Tongue (tissue), 2 donors: ENCODE measurements around the gene S100A4. TPM values are rescaled to one million over a fixed set of nuclear protein-coding genes. Genes with fewer than 3 reads are reported as not detected.
"Not testable (repeated sequence)": the region's sequence is repeated elsewhere in the genome, so short reads cannot be mapped to it uniquely, and the experiment has no call there.

ENCODE experiments used
- DNase-seq: peaks from one replicate; pipeline ENCODE4 v3.0.0-alpha.2; 2015
- total RNA-seq: library from RNA; depleted of rRNA; stranded (reverse); fragments of >200 nt; gene quantifications from one replicate; pipeline ENCODE4 v1.2.3, GENCODE V29; 2014

The S100A4 gene
- total RNA-seq, 1 donor from 2014 or later: 160 TPM

DNA sequence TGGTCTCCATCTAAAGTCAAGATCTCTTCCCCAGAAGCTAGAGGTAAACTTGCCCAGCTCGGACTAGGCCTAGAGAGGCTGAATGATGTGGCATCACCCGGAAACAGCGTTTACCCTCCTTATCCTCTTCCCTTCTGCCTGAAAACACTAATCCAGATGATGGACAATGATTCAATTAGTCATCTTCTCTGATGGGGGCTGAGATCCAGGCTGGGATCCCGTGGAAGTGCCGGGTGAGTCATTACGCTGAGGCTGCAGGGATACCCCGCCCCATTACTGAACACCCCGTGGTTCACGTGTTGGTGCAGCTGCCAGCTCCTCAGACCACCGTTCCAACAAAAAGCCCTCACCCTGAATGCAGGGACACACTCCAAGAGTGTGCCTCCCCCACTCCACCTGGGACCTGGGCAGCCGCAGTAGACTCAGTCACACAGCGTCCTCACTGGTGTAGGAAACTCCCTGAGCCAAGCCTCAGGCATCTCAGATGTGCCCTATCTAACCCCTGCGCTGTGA is 11.9 kb downstream of the S100A4 start:
- peak; percentile 39 for DNase-seq

DNA sequence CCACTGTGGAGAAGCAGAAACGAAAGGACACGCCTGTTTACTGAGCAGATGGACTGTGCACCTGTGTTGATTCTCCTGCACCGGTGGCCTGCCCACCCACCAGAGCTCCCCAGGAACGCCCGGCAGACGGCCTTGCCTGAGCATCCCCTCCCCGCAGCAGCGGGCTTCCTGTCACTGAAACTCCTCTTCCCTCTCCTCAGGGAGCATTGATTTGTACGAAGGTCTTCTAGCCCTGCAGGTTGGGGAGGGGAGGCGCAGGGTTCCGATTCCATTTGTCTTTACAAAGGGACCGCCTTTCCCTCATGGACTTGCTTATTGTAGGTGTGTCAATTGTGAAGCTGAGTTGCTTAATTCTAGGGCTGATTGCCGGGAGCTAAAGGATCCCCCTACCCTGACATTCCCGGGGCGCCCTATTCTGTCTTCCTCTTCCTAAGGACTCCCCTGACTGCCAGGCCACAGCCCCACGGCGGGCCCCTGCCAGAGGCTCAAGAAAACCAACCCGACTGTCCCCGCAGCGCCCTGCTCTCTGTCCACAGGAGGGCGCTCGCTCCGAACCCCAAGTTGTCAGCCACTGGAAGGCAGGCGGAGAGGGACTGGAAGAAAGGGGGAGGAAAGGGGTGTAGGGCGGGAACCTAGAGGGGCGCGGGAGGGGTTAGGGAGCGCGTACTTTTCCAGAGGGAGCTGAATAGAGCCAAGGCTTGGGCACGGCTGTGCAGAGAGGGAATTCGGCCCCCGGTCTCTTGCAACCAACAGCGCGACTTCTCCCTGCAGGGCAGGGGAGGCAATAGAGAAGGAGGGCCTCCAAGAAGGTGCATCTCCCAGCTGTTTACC is 12.6 kb downstream of the S100A4 start:
- peak; percentile 96 for DNase-seq

DNA sequence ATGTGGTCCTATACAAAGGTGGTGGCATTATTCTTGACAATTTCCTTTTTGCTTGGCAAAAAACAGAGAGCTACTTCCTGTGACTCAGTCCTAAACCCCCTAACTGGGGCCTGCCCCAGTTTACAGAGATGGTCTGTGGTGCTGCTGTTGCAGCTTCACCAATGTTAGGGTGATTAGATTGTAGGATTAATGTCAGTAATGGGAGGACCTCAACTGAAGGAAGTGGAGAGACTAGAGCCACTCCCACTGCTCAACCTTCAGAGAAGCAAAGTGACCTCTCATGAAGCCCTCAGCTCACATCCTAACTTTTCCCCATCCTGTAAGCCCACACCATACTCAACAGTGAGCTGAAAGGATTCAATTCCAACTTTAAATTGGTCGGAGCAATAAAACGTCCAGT is 13.4 kb downstream of the S100A4 start:
- no peak for DNase-seq

DNA sequence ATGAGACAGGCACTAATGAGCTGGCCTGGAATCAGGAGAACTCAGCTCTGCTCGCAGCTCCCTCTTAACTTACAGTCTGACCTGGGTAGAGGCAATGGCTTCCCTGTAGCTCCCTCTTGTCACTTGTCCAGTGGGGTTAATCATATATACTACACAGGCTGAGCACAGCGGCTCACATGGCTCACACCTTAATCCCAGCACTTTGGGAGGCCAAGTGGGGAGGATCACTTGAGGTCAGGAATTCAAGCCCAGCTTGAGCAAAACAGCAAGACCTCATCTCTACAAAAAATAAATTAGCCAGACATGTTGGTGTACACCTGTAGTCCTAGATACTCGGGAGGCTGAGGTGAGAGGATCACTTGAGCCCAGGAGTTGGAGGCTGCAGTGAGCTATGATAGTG is 14.0 kb downstream of the S100A4 start:
- no peak for DNase-seq

DNA sequence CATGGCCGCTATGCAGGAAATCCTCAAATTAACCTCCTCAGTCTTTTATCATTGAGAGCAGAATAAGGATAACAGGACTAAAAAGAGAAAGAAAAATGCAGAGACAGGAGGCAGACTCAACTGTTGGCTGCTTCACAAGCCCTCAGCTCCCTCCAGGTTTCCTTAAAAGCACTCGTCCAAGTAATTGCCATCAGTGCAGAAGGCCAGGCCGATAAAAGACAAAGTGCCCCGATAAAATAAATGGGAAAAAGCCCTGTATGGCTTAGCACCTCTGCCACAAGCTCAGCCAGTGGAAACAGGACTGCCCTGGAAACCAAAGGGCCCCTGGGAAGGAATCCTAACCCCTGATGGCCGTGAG is 17.9 kb downstream of the S100A4 start:
- DNase-seq: no peak

DNA sequence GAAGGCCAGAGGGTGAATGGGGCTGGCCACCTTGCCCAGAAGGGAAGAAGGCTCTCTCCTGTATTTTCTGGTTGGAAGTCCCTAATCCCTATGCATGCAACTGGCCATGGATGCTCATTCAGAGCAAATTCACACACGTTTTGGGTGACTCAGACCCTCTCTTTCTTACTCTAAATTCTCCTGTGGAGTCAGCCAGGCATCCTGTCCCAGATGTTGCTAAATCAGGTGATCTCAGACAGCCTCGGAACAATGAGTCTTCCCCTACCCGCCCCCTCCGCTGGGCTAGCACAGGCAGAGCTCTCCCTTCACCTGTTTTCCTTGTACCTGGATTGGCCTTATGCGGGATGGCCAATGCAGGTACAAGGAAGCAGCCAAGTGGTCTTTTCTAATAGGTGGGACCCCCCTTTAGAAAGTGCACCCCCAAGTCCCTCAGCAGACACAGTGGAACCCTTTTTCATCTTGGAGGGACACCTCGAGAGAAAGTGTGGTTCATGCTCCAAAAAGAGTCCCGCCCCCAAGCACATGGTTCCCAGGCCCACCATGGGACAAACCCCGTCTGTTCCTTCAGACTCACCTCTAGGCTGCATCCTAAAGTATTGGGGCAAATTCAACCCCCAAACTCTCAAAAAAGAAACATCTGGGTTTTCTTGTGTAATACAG is 18.5 kb downstream of the S100A4 start:
- DNase-seq: no peak

DNA sequence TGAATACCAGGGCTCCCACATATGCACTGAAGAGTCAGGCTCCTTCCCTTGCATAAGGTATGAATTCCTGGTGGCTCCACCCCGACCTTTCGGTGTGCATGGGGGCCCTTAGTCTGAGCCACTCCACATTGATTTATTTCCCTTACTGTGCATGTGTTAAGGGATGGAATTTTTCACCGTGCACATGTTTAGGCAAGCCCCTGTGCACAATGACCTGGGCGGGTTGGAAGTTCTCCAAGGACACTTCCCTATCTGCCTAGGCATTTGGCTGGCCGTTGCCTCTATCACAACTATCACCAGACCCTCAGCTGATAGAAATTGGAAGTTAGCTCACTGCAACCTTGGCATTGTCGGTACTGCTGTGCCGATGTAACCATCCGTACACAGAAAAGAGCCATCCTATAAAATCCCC is 19.5 kb downstream of the S100A4 start:
- no peak for DNase-seq

DNA sequence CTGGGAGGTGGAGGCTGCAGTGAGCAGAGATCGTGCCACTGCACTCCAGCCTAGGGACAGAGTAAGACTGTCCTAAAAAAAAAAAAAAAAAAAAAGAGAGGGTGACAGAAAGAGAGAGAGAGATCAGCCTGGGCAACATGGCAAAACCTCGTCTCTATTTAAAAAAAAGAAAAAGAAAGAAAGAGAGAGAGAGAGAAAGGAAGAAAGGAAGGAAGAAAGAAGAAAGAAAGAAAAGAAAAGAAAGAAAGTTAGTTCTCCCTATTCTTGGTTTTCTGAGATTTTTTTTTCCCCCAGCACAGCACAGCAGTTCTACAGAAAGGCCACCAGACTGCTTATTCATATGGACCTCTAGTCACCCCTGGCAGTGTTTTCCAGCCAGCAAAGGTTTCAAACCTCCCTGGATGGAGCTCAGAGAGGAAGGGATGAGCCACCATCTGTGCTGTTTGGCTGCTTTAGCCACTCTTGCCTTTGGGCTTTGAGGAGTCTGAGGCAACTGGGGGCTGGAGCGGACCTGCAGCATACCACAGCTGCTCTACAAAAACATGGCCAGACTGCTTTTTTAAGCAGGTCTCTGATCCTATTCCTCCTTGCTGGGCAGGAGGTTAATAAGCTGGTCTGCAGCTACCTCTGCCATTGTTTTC is 20.4 kb downstream of the S100A4 start:
- DNase-seq: no peak

DNA sequence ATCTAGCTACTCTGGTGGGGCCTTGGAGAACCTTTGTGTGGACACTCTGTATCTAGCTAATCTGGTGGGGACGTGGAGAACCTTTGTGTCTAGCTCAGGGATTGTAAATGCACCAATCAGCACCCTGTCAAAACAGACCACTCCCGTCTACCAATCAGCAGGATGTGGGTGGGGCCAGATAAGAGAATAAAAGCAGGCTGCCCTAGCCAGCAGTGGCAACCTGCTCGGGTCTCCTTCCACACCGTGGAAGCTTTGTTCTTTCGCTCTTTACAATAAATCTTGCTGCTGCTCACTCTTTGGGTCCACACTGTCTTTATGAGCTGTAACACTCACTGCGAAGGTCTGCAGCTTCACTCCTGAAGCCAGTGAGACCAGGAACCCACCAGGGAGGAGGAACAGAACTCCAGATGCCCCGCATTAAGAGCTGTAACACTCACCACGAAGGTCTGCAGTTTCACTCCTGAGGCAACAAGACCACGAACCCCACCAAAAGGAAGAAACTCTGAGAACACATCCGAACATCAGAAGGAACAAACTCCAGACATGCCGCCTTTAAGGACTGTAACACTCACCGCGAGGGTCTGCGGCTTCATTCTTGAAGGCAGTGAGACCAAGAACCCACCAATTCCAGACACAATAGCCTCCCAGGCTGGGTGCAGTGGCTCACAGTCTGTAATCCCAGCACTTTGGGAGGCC is 23.1 kb downstream of the S100A4 start:
- DNase-seq: not testable (repeated sequence)

DNA sequence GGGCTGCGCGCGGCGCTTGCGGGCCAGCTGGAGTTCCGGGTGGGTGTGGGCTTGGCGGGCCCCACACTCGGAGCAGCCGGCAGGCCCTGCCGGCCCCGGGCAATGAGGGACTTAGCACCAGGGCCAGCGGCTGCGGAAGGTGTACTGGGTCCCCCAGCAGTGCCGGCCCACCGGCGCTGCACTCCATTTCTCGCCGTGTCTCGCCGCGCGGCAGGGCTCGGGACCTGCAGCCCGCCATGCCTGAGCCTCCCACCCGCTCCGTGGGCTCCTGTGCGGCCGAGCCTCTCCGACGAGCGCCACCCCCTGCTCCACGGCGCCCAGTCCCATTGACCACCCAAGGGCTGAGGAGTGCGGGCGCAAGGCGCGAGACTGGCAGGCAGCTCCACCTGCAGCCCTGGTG is 23.8 kb downstream of the S100A4 start:
- DNase-seq: not testable (repeated sequence)

DNA sequence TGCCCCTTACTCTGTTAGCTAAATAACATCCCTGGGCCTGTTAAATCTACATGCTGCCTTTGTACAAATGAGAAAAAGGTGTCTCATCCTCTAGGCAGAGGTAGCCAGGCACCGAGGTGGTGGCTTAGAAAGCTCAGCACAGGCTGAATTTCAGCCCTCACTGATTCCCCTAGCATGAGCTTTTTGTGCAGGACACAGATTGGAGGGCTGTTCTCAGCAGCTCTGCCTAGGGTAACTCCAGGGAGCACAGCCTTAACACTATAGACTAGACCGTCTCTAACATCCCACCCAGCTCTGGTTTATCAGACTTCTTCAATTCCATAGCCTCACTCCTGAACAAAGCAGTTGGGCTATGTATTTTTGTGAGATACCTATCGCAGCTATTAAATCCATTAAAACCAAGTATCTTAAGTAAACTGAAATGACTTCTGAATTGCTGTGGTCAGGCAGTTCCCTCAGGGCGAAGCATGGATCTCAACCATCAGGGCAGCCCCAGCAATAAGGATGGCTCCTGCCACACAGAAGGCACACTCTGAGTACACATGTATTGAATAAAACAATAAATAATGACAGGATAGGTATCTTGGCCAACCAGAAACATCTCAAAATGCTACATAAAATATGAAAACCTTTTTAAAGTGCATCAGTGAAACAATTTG is 24.7 kb downstream of the S100A4 start:
- DNase-seq: no peak

DNA sequence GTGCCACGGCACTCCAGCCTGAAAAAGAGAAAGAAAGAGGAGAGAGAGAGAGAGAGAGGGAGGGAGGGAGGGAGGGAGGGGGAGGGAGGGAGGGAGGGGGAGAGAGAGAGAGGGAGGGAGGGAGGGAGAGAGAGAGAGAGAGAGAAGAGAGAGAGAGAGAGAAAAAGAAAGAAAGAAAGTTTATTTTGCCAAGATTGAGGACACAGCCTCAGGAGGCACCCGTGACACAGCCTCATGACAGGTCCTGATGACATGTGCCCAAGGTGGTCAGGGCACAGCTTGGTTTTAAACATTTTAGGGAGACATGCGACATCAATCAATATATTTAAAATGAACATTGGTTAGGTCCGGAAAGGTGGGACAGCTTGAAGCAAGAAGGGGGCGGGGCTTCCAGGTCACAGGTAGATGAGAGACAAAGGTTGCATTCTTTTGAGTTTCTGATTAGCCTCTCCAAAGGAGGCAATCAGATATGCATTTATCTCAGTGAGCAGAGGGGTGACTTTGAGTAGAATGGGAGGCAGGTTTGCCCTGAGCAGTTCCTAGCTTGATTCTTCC is 25.4 kb downstream of the S100A4 start:
- not testable (repeated sequence) for DNase-seq

DNA sequence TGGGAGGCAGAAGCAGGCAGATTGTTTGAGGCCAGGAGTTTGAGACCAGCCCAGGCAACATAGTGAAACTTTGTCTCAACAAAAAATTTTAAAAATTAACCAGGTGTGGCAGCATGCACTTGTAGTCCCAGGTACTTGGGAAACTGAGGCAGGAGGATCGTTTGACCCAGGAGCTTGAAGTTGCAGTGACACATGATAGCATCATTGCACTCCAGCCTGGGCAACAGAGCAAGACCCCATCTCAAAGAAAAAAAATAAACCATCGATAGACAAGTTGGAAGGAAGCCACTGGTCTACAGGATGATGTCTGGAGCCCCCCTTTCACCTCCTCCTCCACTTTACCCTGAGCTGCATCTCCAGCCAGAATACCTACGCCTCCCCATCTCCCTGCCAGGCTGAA is 26.4 kb downstream of the S100A4 start:
- no peak for DNase-seq

DNA sequence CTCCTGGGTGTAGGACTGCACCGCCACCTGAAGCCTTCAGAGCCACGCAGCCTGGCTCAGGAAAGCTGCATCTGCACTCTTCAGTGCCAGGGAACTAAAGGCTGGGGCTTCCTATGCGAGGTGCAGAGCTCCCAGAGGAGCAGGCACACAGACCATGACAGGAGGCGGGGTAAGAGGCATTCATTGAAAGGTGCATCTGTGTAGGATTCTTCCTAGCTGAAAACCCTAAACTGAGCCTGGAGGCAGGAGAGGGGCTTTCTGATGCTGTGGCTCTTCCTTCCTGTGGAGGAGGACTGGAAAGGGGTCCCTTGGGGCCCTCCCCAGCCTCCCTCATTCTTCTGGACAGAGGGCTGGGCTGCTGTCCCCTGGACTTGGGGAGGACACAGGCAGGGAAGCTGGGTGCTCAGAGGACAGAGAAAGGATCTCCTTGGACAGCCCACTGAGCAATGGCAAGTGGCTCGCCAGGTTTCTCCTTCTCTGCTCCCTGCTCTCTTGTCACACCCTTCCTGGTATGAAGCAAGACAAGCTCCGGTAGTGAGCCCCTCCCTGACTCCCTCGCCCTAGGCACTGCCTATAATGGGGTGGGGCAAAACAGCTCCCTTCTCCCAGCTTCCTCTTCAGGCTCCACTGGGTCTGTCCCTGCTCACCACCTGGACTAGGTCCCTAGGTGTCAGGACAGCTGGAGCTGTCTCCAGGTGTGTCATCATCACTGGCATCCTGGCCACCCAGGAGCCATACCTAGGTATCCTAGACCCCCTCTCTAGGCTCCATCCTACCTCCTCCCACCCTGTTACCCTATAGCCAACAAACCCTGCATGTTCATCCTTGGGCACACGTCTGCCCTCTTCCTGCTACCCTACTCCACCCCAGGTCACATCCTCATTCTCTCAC is 29.9 kb downstream of the S100A4 start:
- DNase-seq: no peak

DNA sequence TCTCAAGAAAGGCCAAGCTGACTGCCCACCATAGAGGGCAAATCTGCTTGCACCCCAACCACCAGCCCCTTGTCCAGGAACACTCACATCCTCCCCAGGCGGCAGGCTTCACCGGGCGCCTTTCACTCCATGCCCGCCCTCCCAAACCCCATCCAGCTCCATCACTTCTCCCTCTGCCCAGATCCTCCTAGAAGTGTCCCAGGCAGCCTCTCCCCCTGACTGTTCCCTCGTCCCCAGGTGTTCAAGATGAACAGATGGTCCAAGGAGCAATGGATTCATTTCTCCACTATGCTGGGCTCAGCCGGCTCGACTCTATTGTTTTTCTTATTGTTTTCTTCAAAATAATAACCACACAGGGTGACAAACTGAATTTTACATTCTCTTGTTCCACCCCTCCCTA is 31.9 kb downstream of the S100A4 start:
- DNase-seq: no peak

DNA sequence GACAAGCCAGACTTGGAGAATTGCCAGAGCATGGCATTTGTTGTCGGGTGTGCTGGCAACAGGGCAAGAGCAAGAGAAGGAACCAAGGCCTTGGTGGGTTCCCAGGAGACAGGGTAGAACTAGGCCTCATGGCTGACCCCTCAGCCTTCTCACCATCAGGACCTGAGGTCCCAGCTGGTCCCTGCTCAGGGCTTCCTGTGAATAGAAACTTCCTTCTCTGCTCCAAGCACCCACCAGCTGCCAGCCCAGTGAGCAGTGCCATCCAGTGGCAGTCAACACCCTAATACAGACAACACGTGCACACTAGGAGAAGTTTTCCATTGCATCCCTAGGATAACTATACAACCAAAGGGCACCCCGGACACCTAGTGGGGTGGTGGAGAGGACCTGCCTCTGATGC is 32.6 kb downstream of the S100A4 start:
- DNase-seq: peak; percentile 25

DNA sequence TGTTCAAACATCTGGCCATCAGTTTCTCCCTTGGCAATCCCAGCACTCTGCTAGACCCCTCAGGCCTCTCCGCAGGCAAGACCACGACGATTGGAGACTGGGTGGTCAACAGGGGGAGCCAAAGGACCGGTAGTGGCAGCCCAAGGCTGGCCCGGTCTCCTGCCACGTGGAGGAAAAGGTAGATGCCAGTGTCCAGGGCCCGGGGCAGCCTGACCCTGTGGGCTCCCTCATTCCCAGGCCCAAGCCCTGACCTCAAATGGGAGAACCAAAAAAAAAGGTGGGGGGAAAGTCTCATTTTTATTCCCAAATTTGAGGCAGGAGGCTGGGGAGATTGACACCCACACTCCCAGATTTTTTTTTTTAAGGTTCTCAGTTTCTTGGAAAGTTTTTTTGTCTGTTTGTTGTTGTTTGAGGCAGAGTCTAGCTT is 34.6 kb downstream of the S100A4 start:
- peak; percentile 89 for DNase-seq

DNA sequence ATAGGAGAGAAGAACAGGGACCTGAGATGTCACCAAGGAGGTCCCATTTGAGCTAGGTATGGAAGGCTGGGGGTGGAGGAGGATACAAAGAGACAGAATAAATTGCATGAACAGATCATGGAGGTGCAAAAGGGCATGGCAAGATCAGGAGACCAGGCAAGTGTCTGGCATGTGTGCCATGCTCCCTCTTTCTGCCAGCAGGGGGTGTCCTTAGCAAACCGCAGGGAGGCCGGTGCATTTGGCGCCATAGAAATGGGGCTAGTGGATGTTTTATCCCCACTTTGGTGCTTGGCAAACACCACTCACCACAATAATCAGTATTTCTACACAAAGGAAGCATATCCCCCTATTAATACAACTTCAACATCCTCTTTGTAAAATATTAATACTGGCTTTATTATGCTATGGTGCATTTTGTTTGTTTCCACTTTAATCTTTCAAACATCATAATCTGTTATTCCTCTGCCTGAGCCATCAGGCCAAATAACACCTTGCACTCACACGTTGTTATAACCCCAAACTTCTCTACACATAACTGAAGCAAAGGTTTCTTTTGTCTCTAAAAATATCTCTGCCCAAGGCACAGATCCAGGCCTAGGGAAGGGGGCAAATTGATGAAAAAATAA is 35.8 kb downstream of the S100A4 start:
- DNase-seq: peak; percentile 33

DNA sequence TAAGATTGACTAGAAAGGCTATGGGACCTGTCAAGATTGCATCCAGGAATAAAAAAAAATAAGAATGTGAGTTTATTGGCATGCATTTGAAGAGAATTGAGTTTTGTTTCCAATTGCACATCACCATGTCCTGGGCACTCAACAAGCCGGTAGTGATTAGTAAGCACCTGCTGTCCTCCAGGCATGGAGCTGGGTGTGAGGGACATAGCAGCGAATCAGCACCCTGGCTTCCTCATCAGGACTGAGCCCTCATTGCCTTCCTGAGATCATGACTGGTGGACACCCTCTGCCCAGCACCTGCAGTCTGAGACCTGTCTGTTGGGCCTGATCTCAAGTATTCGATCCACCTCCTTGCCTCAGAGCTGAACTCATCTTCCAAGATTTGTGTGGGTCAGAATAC is 36.6 kb downstream of the S100A4 start:
- DNase-seq: no peak

DNA sequence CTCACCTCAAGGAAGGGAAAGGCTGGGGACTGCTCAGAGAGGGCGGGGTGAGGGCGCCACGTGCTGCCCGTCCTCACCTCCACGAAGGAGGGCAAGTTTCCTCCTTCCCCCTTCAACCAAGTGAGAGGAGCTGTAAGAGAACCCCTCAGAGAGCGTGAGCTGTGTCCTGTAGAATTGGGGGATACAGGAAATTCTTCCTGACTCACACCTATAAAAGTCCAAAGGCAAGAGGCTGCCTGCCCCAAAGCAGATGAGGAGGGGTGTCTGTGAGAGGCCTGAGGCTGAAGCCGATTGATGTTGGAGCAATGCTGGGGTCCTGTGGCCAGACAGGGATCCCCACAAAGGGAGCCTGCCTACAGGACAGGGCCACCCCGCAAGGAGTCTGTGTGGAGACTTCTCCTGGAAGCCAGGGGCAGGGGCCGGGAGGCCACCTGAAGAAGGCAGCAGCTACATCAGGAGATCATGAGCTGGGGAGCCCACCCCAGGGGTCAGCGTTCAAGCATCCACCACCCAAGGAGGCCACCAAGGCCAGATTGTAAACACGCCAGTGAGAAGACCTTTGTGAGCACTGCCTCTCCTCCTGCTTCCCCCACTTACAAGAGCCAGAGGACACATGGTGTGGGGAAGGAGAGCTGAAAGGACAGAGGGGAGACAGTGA is 37.6 kb downstream of the S100A4 start:
- no peak for DNase-seq
